Naive B cell (primary cell): ENCODE data around the gene TMEM37. TPM values are rescaled to one million over a fixed set of nuclear protein-coding genes. Genes with fewer than 3 reads are reported as not detected.
A peak's percentile ranks its signal among the peaks of the same experiment; 100 is the strongest.

Experiments
- ATAC-seq, 2 donors: fragments of 150-1000 bp; cut with Tn5 transposase; 2 replicates each; pipeline ENCODE4 v1.10.0; 2021; ENCODE audit warnings: low read depth in 2 of 2, mild to moderate bottlenecking in 2 of 2, moderate library complexity in 2 of 2
- DNase-seq: peaks from one replicate; pipeline ENCODE4 v3.0.0; 2022
- H3K27ac Mint-ChIP-seq, 6 donors: one replicate each; pipeline ENCODE4 v1.8.0; 2020 to 2022; ENCODE audit warnings: mild to moderate bottlenecking in 6 of 6, mixed read lengths in 6 of 6, moderate library complexity in 5 of 6, inconsistent platforms in 2 of 6
- H3K27me3 Mint-ChIP-seq, 3 donors: one replicate each; pipeline ENCODE4 v1.8.0; 2021 to 2022; ENCODE audit warnings: mixed read lengths in 3 of 3, mild to moderate bottlenecking in 1 of 3
- H3K36me3 Mint-ChIP-seq, 2 donors: one replicate each; pipeline ENCODE4 v1.8.0; 2020 to 2022; ENCODE audit warnings: mixed read lengths in 2 of 2, inconsistent platforms in 1 of 2, mild to moderate bottlenecking in 1 of 2
- H3K4me1 Mint-ChIP-seq, 3 donors: one replicate each; pipeline ENCODE4 v1.8.0; 2020 to 2022; ENCODE audit warnings: mixed read lengths in 3 of 3, inconsistent platforms in 1 of 3, mild to moderate bottlenecking in 1 of 3, moderate library complexity in 1 of 3
- H3K4me3 Mint-ChIP-seq, 8 donors: one replicate each; pipeline ENCODE4 v1.8.0; 2020 to 2022; ENCODE audit warnings: mild to moderate bottlenecking in 8 of 8, mixed read lengths in 8 of 8, moderate library complexity in 8 of 8, inconsistent platforms in 2 of 8
- H3K9me3 Mint-ChIP-seq, 7 donors: one replicate each; pipeline ENCODE4 v1.8.0; 2020 to 2022; ENCODE audit warnings: mixed read lengths in 7 of 7, mild to moderate bottlenecking in 5 of 7, inconsistent platforms in 2 of 7, moderate library complexity in 1 of 7
- polyA plus RNA-seq, 6 donors: library from polyadenylated mRNA; unstranded; fragments of 300-500 nt; fragmentation: Illumina TruSeq; gene quantifications; one replicate each; pipeline ENCODE4 v1.2.3, GENCODE V29; 2021; ENCODE audit warnings: low read depth in 6 of 6

The TMEM37 gene
- polyA plus RNA-seq, 6 donors from 2014 or later, result not detected

- ATAC-seq (no peak), DNase-seq (no peak)
- Mint-ChIP-seq H3K4me1 (no peaks in the 10 kb centered on the region), H3K36me3 (no peaks in the 10 kb centered on the region), H3K27ac (no peak overlapping the region), H3K27me3 (peaks cover 5 to 17% (median 12%) of the 10 kb centered on the region in 3 donors), H3K4me3 (no peak overlapping the region), H3K9me3 (peaks cover 0 to 2% (median 0%) of the 10 kb centered on the region in 7 donors)
Observed at GRCh38 chr2:119462574-119462973, 30.9 kb downstream of the TMEM37 start.

DNA sequence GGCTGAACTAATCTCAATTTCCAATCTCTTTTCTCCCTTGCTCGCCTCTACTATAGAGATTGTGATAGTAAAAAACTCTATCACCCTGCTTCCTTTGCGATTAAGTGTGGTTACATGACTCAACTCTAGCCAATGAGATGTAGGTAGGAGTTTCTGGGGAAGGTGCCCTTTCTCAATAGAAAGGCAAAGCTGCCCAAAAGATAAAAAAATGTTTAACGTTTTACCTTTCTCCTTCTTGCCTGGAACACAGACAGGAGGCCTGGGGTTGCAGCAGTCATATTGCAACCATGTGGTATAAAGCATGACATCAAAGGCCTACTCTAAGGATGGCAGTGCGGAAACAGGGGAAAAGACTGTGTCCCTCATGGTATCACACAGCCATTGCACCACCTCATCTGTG, 31.5 kb downstream of the TMEM37 start:
- Mint-ChIP-seq H3K27ac (no peak overlapping the region), H3K4me1 (no peaks in the 10 kb centered on the region), H3K36me3 (no peaks in the 10 kb centered on the region), H3K27me3 (peaks cover 5 to 17% (median 12%) of the 10 kb centered on the region in 3 donors), H3K4me3 (no peak overlapping the region), H3K9me3 (peaks cover 0 to 2% (median 0%) of the 10 kb centered on the region in 7 donors)
- ATAC-seq (no peak), DNase-seq (no peak)

- Mint-ChIP-seq H3K4me3 (no peak overlapping the region), H3K9me3 (peaks cover 0 to 2% (median 0%) of the 10 kb centered on the region in 7 donors), H3K4me1 (no peaks in the 10 kb centered on the region), H3K36me3 (no peaks in the 10 kb centered on the region), H3K27me3 (peaks cover 3 to 24% (median 16%) of the 10 kb centered on the region in 3 donors), H3K27ac (no peak overlapping the region)
- DNase-seq (no peak), ATAC-seq (no peak)
Observed at GRCh38 chr2:119463990-119464389, 32.3 kb downstream of the TMEM37 start.

DNA sequence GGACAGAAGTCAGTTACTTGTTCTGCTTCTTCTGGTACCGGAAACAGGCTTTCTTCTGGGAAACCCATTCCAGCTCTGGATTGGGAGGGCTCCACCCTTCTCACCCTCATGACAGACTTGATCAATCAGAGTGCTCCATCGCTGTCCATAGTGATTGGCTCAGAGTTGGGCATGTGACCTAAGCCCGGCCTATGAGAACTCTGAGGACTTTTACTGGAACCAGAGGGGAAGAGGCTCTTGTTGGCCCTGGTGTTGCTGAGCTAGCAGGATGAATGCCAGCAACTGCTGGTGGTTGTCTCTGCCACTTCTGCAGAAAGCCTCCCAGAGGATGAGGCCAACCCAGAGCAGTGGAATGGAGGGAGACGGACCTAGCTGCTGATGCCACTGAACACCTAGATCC, 33.3 kb downstream of the TMEM37 start:
- ATAC-seq (no peak), DNase-seq (no peak)
- H3K4me3 Mint-ChIP-seq, result no peak overlapping the region
- no peaks in the 10 kb centered on the region for H3K4me1 Mint-ChIP-seq
- H3K9me3 Mint-ChIP-seq, result peaks cover 0 to 2% (median 0%) of the 10 kb centered on the region in 7 donors
- no peaks in the 10 kb centered on the region for H3K36me3 Mint-ChIP-seq
- H3K27me3 Mint-ChIP-seq, result peaks cover 0 to 16% (median 11%) of the 10 kb centered on the region in 3 donors
- no peak overlapping the region for H3K27ac Mint-ChIP-seq

DNA sequence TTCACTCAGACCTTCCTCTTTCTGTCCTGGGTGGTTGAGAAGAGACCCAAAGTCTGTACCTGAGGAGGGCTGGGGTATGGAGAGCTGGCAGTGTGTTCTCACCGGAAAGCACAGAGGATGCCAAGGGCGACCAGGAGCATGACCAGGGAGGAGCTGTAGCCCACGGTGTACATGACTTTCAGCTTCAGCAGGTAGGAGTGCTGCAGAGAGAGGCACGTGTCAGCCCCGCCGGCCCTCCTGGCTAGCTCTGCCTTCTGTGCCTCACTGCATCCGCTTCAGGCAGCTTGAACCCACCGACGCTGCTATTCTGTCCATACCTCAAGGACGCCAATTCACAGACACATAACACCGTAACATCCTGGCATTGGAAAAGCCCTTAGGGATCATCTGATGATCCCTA, 34.0 kb downstream of the TMEM37 start:
- no peaks in the 10 kb centered on the region for H3K36me3 Mint-ChIP-seq

DNA sequence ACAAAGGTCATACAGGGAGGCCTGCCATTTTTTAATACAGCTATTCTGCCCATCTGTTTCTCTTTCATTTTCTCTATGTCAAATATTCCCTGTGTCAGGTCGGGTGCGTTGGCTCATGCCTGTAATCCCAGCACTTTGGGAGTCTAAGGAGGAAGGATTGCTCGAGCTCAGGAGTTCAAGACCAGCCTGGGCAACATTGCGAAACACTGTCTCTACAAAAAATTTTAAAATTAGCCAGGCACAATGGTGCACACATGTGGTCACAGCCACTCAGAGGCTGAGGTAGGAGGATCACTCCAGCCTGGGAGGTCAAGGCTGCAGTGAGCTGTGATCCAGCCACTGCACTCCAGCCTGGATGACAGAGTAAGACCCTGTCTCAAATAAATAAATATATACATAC, 34.7 kb downstream of the TMEM37 start:
- Mint-ChIP-seq H3K4me1 (no peaks in the 10 kb centered on the region), H3K27me3 (peaks cover 0 to 16% (median 14%) of the 10 kb centered on the region in 3 donors), H3K4me3 (no peak overlapping the region), H3K9me3 (peaks cover 0 to 2% (median 0%) of the 10 kb centered on the region in 7 donors), H3K36me3 (no peaks in the 10 kb centered on the region), H3K27ac (no peak overlapping the region)
- DNase-seq (no peak), ATAC-seq (no peak)

More for the DNA sequence above, 34.0 kb downstream of the TMEM37 start:
- H3K4me3 Mint-ChIP-seq, result no peak overlapping the region
- ATAC-seq (no peak), DNase-seq (no peak)
- H3K4me1 Mint-ChIP-seq, result no peaks in the 10 kb centered on the region
- H3K27me3 Mint-ChIP-seq, result peaks cover 0 to 16% (median 11%) of the 10 kb centered on the region in 3 donors
- no peak overlapping the region for H3K27ac Mint-ChIP-seq
- peaks cover 0 to 2% (median 0%) of the 10 kb centered on the region in 7 donors for H3K9me3 Mint-ChIP-seq

GRCh38 chr2:119468154-119468955, 36.7 kb downstream of the TMEM37 start:
- no peak for ATAC-seq
- H3K9me3 Mint-ChIP-seq, result peaks cover 0 to 2% (median 0%) of the 10 kb centered on the region in 7 donors
- no peaks in the 10 kb centered on the region for H3K4me1 Mint-ChIP-seq
- no peaks in the 10 kb centered on the region for H3K36me3 Mint-ChIP-seq
- DNase-seq, result no peak
- peaks cover 4 to 16% (median 15%) of the 10 kb centered on the region in 3 donors for H3K27me3 Mint-ChIP-seq
- no peak overlapping the region for H3K4me3 Mint-ChIP-seq
- no peak overlapping the region for H3K27ac Mint-ChIP-seq

DNA sequence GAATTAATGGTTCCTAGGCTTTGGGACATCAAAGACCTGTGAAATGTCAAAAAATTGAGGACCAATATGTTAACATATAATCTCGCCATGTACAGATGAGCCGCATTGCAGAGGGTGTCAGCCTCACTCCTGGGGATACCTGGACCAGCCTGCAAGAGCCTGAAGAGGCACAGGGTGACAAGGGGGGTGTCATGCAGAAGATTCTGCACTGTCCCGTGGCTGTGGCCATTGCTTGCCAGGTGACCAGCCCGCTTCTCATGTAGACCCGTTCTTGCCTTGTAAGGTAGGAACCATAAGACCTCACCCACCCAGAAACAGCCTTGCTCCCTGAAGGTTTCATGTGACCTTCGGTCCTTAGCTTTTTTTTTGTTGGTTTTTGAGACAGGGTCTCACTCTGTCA, 37.5 kb downstream of the TMEM37 start:
- no peak overlapping the region for H3K4me3 Mint-ChIP-seq
- H3K27me3 Mint-ChIP-seq, result peaks cover 4 to 20% (median 16%) of the 10 kb centered on the region in 3 donors
- no peaks in the 10 kb centered on the region for H3K9me3 Mint-ChIP-seq

DNA sequence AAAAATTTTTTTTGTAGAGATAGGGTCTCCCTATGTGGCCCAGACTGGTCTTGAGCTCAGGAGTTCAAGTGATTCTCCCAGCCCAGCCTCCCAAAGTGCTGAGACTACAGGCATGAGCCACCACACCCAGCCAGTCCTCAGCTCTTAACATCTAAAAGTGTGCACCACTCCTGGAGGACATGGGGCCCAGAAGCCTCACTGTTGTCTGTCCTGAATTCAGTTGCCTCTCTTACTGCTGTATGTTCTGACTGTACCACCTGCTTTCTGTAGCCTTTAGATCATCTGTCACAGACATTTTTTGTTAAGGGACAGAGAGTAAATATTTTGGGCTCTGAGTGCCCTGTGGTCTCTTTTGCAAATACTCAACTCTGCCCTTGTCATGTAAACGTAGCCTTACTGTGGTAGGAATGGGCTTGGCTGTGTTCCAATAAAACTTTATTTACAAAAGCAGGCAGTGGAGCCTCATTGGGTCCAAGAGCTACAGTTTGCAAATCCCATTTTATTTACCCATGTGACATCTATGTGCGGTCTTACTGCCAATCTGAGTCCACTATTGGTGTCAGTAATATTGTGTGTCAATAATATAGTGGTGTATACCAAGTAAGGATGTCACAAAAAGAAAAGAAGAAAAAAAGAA, 38.1 kb downstream of the TMEM37 start:
- no peak overlapping the region for H3K4me3 Mint-ChIP-seq
- no peak for DNase-seq
- H3K9me3 Mint-ChIP-seq, result no peaks in the 10 kb centered on the region
- no peaks in the 10 kb centered on the region for H3K36me3 Mint-ChIP-seq
- H3K4me1 Mint-ChIP-seq, result no peaks in the 10 kb centered on the region
- H3K27ac Mint-ChIP-seq, result peak overlapping the region in 2 of 6 donors; percentile 14 to 33
- no peak for ATAC-seq
- H3K27me3 Mint-ChIP-seq, result peaks cover 4 to 20% (median 16%) of the 10 kb centered on the region in 3 donors

More for the DNA sequence above, 37.5 kb downstream of the TMEM37 start:
- Mint-ChIP-seq H3K27ac (no peak overlapping the region), H3K4me1 (no peaks in the 10 kb centered on the region), H3K36me3 (no peaks in the 10 kb centered on the region)
- ATAC-seq (no peak), DNase-seq (no peak)

GRCh38 chr2:119472749-119473148, 41.1 kb downstream of the TMEM37 start:
- Mint-ChIP-seq H3K36me3 (no peaks in the 10 kb centered on the region), H3K9me3 (no peaks in the 10 kb centered on the region), H3K27ac (no peak overlapping the region), H3K4me3 (no peak overlapping the region), H3K27me3 (peaks cover 4 to 34% (median 17%) of the 10 kb centered on the region in 3 donors), H3K4me1 (peaks cover 0 to 4% (median 0%) of the 10 kb centered on the region in 3 donors)
- no peak for DNase-seq
- ATAC-seq, result no peak

DNA sequence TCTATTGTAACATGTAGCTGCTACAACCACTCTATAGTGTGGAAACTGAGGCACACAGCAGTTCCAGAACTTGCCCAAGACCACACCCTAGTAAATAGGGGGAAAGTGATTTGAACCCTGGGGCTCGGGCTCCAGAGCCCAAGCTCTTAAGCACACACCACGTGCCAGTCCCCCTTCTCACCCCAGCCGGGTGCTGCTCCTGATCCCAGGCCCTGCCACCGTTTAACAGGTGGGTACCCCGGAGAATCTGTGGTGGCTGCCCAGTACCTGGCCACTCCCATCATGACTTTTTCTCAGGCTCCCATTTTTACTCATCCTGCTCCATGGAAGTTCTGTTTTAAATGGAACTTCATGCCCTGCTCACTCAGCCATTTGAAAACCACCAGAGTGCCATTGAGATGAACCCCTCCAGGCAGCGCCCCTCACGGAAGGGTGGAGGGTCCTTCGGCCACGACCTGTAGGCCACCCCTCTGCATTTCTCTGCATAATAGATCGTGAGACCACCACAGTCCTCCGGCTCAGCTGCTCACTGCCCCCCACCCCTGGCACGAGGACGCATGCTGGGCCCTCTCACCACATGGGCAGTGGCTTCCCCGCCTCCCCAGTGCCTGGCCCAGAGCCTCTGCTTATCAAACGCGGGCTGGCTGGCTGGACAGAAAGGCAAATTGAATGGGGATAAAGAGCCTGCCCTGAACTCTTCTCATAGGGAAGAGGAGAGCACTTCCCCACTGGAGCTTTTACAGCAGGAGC, 42.1 kb downstream of the TMEM37 start:
- no peak for ATAC-seq
- H3K4me1 Mint-ChIP-seq, result peaks cover 0 to 4% (median 0%) of the 10 kb centered on the region in 3 donors
- H3K36me3 Mint-ChIP-seq, result no peaks in the 10 kb centered on the region
- H3K27me3 Mint-ChIP-seq, result peaks cover 4 to 34% (median 19%) of the 10 kb centered on the region in 3 donors
- H3K9me3 Mint-ChIP-seq, result no peaks in the 10 kb centered on the region
- no peak overlapping the region for H3K4me3 Mint-ChIP-seq
- peak overlapping the region in 1 of 6 donors; percentile 69 for H3K27ac Mint-ChIP-seq
- DNase-seq, result no peak

DNA sequence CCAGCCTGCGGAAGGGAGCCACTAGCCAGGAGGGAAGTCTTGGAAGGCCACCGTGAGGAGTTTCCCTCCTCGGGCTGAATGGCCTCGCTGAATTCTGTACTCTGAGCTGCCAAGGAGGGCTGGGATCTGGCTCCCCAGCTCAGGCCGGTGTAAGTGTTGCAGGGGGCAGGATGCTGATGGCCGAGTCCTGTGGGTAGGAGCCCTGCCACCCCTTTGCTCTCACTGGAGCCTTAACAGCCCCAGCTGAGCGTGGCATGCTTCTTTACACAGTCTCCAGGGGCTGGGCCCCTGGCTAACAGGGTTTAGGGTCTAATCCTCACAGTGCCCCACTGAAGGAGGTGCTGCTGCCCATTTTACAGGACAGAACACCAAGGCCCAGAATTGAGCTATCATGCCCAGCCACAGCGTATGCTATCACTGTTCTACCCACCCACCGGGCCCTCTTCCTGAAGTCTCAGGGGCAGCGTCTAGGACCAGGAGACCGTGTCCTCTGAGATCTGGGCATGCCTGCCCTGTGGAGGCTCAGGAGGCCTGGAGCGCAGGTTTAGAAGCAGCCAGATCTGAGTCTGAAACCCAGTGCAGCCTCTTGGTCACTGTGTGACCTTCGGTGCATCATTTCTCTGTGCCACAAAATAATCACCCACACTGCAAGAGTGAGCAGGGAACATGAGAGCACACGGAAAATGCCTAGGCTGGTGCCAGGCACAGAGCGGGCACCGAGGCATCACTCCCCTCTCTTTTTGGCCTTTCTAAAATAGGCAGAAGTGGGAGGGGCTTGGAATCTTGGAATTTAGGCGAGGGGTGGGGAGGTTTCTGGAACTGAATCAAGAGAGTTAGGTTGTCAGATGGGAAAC, 42.9 kb downstream of the TMEM37 start:
- H3K27me3 Mint-ChIP-seq, result peaks cover 4 to 29% (median 22%) of the 10 kb centered on the region in 3 donors
- peaks cover 0 to 4% (median 0%) of the 10 kb centered on the region in 3 donors for H3K4me1 Mint-ChIP-seq
- H3K27ac Mint-ChIP-seq, result peak overlapping the region in 3 of 6 donors; percentile 46 to 74 (median 68)
- DNase-seq, result no peak
- no peaks in the 10 kb centered on the region for H3K36me3 Mint-ChIP-seq
- H3K9me3 Mint-ChIP-seq, result no peaks in the 10 kb centered on the region
- no peak for ATAC-seq
- no peak overlapping the region for H3K4me3 Mint-ChIP-seq
